ENCODE data around the gene POLR2C.
"Not testable (repeated sequence)": the region's sequence is repeated elsewhere in the genome, so short reads cannot be mapped to it uniquely, and the experiment has no call there.

Gene POLR2C

DNA sequence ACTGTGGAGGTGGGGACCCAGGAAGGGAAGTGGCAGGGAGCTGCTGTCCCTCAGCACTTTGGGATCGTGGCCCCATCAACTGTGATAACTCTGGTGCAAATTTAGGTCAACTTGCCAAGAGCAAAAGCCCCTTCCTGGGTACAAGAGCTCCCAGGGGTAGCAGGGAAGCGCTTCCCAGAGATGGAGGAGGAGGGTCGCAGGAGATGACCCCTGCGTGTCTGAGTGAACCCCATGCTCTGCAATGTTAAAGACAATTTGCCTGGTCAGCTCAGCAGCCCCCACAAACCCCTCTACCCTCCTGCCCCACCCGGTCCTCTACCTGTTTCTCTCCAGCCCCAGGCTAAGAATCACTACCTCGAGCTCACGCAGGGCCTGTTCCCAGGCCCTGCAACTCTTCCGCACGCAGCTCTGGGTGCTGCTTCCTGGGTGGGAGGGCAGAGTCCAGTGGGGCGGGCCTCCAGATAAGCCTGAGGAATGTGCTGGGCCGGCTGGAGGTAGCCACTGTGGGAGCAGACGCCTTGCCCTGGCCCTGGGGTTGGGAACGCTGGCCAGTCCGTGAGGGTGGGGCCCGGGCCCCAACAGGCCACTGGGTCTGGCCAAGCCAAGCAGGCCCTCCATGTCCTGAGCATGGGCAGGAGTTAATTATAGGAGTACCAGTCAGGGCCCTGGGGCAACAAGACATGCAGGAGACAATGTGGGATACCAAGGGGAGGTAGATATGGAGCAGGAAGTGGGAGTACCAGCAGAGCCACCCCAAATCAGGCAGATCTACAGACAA, 17.7 kb downstream of the POLR2C start:
- DNase-seq (ENCODE audit: low read depth) = no peak

DNA sequence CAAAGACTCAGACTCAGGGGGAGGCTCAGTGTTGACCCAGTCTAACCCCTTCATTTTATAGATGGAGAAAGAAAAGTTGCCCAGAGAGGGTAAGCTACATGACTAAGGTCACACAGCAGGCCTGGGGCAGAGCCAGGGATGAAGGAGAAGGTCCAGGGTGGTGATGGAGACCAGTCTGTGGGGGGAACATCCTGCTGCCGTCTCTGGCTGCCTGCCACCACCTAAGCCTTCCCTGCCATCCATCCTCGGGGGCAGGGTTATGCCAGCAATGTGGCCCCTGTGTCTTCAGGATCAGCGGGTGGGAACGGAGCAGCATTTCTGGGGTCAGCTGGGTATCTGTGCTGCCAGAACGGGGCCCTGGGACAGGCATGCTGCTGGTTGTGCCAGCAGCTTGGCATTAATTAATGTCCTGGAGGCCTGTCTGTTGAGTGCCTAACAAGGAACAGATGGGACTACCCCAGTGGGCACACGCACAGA, 18.3 kb downstream of the POLR2C start:
- no peak for DNase-seq (ENCODE audit: low read depth)

DNA sequence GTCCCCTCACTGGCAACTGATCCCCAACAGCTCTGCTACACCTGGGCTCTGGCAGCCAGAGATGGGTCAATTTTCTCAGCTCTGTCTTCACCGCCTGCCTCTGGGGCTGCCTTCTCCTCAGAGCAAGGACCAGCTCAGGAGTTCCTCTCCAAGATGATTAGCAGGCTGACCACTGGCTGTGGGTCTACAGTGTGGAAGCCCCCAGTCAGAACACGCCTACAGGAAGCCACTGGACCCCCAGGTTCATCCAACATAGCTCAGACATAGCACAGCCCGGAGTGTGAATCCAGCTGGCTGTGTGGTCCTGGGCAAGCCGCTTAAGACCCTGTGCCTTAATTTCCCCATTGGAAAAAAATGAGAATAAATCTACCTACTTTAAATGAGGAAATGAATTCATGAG, 18.9 kb downstream of the POLR2C start:
- no peak for DNase-seq (ENCODE audit: low read depth)

DNA sequence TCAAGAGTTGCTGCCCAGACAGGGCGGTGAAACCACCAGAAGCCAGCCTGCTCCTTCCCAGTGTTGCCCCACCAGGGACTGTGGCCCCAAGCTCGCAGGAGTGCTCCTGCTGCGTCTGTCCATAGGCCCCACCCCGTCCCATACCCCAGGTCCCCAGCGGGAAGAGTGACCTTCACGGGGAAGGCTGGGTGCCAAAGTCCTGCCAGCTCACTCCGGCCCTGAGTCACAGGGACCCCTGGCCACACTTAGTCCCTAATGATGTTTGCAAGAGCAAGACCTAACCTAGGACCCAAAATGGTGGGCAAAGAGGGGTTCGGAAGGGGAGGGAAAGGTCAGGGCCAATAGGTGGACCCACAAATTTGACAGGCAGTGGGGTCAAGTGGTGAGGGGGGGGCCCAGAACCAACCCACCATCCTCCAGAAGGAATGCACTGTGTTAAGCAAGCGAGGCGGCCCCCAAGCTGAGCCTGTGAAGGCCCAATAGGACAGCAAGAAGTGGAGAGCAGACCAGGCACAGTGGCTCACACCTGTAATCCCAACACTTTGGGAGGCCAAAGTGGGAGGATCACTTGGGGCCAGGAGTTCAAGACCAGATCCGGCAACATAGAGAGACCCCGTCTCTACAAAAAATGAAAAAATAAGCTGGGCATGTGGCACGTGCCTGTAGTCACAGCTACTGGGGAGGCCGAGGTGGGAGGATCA, 20.5 kb downstream of the POLR2C start:
- DNase-seq (ENCODE audit: low read depth) = no peak

DNA sequence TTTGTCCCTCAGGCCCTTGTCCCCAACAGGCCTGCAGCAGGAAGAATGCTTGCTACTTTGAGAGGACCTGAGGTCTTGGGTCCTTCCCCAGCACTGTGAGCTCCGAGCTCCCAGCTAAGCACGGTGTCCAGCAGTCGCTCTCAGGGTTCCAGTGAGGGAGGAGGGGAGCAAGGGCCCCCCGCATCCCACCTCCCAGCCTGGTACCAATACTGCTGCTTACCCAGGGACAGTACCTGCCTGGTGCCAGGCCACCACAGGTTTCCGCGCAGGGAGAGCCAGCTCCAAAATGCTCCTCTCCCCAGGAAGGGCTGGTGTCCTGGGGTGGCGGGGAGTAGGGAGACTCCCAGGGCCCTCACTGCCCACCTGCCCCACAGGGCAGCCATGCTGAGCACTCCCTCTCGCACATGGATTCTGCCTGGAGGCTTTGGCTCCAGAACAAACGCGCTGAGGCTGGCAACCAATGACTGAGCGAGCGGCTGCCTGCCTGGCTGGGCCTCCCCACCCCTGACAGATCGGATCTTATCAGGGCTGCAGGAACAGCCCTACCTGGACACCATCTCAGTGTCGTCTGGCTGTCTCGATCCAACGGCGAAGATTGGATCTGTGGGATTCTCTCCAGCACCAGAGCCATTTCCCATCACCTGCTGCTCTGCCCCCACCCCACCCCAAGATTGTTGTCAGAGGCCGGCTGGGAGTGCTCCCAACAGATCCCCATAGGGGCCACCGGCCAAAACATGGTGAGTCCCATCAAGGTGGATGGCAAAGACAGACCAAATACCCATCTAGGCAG, 21.4 kb downstream of the POLR2C start:
- DNase-seq (ENCODE audit: low read depth) = no peak

DNA sequence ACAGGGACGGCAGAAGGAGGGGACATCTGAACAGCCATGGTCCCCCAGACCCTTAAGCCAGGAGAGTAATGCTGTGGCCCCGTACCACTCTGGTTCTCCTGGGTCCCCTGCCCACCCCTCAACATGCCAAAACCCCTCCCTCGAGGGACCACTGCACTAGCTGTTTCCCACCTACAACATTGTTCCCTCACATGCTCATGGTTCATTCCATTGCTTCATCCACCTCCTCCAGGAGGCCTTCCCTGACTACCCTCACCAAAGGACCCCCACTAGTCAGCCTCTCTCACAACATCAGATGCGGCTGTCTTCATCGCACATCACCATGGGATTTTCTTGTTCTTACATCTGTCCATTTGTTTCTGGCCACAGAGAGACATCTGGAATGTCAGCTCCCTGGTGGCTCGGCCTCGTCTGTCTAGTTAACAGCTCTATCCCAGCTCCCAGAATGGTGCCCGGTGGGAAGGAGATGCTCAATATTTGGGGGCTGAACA, 22.1 kb downstream of the POLR2C start:
- DNase-seq (ENCODE audit: low read depth) = no peak

DNA sequence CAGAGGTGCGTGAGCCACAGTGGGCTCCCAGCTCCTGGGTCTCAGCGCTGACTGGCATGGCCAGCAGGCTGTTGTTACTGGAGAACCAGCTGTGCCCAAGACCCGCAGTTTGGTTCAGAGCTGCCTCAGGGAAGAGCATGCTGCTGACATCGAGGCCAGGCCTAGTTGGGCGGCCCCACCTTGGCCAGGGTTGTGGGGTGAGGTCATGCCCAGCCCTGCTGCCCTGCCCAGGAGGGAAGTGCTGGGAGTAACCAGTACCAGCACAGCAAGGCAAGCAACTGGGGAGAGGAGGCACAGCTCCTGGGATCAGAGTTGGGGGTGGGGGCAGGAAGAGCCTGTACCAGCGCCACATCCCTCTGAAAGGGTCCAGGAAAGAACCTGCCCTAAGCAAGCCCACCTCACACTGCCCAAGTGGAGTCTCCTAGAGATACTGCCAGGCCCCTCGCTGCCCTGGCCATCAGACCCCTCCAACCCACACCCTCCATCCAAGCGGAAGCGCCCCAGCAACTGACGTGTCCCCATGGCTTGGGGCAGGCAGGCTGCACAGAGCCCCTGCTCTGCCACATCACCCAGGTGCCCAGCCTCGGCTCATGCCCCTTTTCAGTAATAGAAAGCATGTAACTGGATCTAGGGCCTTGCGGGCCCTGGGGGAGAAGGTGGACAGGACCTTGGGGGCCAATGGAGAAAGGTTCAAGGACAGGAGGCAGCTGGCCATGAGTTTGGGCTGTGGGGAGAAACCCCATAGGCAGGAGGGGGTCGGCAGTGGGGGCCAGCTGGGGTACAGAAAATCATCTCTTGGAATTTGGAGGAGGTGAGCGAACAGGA, 22.8 kb downstream of the POLR2C start:
- DNase-seq (ENCODE audit: low read depth) = no peak

DNA sequence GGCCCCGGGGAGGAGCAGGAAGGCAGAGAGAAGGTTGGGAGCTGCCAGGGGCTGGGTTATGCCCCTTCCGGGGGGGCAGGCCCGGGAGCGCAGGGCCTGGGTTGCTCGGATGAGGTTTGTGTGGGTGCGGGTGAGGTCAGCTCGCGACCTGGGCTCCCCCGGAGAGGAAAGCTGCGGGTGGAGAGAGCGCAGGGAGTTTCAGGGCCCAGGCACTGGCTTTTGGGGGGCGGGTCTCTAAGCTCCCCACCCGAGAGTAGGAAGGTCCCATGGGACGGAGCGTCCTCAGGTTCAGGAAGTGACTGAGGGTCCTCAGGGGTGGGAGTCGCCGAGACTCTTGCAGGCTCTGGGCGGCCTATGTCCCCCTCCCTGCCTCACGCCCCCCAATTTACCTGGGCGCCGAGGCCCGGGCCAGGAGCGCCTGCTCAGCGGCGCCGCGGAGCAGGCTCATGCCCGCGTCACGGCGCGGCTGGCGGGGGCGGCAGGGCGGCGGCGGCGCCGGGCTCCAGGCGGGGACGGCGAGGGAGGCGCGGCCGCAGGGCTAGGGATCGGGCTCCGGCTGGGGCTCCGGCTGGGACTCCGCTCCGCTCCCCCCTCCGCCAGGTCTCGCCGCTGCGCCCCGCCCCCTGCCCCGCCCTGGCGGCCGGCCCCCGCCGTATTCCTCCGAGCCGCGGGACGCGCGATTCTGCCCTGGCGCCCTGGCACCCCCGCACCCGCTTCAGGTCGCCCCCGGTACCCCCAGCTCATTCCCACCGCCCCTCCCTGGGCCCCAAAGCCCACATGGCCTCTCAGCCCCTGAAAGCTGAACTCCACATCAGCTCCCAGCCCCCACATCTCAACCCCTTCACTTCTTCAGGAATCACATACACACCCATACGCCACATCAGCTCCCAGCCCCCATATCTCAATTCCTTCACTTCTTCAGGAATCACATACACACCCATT, 23.7 kb downstream of the POLR2C start, which contains the start of gene DOK4:
Gene DOK4, minus strand, starts transcription at position 578 of the 942 bp plus-strand sequence. CDS start 6,986 bp downstream, outside the sequence.
- DNase-seq (ENCODE audit: low read depth) = no peak

DNA sequence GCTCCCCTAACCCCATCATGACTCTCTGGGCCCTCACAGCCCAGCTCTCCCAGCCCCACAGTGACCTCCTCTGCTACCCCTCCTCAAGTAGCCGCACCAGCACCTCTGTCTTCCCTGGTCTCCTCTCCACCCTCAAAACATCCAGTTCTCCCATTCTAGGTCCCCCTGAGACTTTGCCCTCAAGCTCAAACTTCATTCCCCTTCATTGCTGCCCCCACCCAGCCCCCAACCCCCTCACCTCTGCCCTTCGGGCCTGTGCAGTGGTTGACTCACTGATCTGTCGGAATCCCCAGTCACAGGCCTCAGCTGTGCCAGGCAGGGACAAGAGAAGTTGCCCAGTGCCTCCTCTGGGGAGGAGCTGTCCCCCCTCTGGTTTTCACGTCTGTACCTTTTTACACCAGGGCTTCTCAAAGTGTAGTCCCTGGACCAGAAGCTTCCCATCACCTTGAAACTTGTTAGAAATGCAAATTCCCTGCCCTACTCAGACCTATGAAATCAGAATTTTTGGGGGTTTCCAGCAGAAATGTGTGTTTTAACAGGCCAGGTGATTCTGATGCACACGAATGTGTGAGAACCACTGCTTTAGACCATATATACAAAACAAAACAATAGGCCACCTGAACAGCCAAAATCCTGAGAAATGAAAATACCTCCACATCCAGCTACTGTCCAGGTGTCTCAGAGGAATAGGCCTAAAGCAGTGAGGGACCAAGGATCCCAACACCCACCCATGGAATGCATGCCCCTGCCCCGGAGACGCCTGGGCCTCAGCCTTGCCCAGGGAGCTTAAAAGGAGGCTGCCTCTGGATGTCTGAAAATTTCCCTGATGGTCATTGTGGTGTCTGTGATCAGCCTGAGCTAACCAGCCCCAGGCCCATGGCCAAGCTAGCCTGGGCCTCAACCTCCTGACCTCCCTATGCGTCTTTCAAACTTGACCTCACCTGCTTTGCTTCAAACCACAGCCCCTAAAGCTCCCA, 24.7 kb downstream of the POLR2C start:
- DNase-seq (ENCODE audit: low read depth) = no peak

DNA sequence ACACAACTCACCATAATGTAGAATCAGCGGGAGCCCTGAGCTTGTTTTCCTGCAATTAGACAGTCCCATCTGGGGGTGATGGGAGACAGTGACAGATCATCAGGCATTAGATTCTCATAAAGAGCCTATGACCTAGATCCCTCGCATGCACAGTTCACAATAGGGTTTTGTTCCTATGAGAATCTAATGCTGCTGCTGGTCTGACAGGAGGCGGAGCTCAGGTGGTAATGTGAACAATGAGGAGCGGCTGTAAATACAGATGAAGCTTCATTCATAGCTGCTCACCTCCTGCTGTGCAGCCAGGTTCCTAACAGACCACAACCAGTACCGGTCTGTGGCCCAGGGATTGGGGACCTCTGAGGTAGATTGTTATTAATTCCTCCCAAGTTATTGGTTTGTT, 26.8 kb downstream of the POLR2C start:
- no peak for DNase-seq (ENCODE audit: low read depth)

DNA sequence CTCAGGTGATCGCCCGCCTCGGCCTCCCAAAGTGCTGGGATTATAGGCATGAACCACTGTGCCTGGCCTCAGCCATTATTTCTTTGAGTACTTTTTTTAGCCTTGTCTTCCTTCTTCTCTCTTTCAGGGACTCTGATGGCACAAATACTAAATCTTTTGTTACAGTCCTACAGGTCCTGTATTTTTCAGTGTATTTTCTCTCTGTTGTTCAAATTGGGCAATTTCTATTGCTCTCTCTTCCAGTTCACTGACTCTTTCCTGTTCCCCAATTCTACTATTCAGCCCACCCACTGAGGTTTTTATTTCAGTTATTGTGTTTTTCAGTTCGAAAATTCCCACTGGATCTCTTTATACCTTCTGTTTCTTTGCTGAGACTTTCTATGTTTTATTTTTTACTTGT, 31.3 kb downstream of the POLR2C start:
- DNase-seq (ENCODE audit: low read depth) = no peak

DNA sequence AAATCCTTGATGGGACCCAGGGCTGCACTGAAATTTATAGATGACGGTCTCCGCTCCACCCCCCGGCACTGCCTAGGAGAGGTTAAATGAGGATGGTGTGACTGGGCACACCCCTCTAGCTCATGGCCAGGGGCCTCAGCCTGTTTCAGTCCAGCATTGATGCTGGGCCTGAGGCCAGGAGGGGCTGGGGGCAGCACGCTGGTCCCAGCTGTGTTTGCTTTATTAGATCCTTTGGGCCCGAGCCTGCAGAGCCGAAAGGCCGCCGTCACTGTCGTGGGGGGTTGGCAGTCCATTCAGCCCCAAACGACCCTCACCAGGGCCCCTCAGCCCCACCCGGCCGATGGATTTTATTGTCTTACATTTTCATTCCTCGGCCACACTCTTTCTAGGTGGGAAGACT, 34.6 kb downstream of the POLR2C start:
- no peak for DNase-seq (ENCODE audit: low read depth)

DNA sequence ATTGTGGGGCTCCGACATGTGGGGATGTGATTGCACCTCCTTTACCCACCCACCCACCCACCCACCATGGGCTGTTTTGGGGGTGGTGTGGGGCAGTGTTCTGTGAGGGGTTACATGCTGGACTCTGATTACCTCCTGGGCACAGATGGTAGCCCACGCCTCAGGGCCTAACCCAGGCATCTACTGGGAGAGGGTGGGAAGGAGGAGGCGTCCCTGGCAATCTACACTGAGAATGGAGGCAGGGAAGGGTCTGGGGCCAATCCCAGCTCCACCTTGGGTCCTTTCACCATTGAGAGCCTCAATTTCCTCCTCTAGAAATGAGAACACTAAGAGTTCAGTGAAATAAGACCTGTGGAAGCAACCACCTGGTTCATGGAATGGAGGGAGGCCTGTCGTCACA, 35.6 kb downstream of the POLR2C start:
- DNase-seq (ENCODE audit: low read depth) = no peak

DNA sequence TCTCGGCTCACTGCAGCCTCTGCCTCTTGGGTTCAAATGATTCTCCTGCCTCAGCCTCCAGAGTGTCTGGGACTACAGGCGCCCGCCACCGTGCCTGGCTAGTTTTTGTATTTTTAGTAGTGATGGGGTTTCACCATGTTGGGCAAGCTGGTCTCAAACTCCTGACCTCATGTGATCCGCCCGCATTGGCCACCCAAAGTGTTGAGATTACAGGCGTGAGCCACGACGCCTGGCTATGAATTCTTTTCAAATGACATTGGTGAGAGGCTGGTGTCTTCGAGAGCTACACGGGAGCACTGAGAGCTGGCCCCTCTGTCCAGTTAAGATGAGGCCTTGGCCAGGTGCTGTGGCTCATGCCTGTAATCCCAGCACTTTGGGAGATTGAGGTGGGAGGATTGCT, 37.5 kb downstream of the POLR2C start:
- DNase-seq (ENCODE audit: low read depth) = not testable (repeated sequence)

DNA sequence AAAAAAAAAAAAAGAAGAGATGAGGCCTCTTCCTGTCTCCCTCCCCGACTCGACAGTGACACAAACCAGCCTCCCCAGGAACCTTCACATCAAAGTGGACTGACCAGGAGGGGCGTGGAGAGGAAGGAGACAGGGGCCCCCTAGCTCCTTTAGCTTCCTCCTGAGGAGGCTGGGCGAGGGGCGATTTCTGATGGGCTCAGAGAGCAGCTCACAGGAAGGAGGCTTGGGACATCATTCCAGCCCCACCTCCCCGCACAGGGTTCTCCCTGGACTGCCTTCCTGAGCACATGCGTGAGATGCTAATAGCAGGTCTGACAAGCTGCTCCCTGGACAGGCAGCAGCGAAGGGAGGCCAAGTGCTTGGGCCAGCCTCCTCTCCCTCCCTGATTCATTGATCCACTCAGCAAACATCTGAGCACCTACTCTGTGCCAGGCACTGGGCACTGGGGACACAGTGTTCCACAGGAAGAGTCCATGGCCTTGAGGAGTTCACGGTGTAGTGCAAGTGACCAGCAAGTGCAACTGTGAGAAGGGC, 38.2 kb downstream of the POLR2C start:
- no peak for DNase-seq (ENCODE audit: low read depth)

DNA sequence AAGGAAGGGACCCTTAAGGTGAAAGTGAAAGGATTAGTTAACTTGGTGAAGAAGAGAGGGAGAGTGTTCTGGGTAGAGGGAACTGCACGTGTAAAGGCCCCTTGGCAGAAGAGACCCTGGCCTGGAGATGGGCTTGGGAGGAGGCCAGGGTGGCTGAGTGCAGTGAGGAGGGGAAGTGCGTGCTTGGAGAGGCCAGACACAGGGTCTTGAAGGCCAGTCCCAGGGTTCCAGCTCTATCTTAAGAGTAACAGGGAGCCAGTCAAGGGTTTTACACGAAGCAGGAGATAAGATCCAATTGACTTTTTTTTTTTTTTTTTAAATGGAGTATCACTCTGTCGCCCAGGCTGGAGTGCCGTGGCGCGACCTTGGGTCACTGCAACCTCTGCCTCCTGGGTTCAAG, 39.0 kb downstream of the POLR2C start:
- DNase-seq (ENCODE audit: low read depth) = no peak

DNA sequence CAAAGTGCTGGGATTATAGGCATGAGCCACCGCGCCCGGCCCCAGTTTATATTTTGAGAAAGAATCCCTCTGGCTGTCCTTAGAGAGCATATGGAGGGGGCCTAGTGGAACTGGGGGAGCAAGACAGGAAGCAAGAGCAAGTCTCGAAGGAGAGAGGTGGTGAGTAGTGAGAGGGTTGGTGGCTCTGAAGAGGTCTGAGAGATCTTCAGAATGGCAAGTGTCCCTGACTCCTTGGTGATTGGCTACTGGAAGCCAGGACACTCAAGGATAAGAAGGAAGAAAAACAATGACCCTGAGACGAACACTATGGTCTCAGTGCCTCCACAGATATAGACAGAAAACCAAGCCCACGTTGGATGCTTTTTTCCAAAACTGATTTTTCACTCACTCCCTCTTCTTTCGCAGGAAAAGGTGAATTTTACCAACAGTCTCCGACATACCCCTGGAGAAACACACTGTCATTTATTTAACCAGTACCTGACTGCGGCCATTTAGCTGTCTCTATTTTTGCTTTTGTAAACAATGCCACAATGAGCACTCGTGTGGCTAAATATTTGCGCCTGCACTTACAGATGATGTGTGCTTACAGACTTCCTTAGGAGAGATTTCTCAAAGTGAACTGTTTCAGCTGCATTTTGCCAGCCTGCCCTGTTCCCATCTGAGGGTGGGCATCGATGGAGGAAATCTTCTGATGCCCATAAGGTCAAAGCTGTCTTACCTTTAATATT, 39.7 kb downstream of the POLR2C start:
- DNase-seq (ENCODE audit: low read depth) = no peak

DNA sequence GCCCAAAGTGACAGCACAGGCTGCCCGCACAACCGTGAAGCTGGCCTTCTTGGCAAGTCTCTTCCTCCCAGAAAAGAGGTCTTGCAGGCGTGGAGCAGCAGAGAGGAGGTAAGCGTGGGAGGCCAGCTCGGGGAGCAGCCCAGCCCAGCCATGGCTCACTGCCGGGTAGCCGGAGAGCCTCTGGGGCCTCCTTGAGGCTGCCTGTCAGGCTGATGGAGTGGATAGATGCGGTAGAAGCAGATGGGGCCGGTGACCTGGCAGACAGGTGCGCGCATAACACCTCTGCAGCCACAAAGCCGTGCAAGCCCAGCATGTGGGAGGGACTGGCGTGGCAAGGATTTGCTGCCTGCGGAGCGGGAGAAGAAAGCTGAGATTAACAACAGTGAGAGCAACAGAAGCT, 40.9 kb downstream of the POLR2C start:
- no peak for DNase-seq (ENCODE audit: low read depth)

All from HS-5 (cell line).